ENCODE data around the gene BEND6.

The BEND6 gene

DNA sequence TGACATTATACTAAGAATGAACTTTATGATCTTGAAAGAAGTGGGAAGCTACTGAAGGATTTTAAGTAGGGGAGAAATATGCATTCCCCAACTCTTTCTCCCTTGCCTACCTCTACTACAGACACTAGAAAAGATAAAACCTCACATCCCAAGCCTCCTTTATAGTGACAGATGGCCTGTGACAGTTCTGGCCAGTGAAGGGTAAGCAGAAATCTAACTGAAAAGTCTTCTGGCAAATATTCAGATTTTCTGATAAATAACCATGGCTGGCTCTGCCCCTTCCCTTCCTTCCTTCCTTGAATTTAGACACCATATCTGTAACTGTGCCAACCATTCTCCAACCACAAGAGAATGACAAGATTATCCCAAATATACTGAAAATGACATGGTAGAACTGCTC lies 10.2 kb upstream of the BEND6 start:
- DNase-seq = peak; percentile 19 to 44

DNA sequence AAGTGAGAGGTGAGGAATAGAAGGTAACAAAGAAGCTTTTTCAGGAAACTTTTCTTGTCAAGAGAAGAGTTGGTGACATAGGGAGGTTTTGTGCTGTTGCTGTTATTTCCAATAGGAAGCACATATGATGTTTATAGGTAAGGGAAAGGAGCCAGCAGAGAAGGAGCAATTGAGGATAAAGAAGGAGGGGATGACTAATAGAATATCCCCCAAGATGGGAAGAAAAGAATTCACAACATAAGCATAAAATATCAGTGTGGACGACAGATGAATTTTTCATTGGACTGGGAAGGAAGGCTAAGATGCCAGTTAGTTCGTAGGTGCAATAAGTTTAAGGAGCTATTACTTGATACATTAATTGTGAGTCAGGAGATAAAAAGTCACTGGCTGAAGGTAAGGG lies 8.5 kb upstream of the BEND6 start:
- DNase-seq = no peak

GRCh38 chr6:56947924-56948323 lies 7.0 kb upstream of the BEND6 start:
- no peak for DNase-seq

GRCh38 chr6:56949265-56949664 lies 5.6 kb upstream of the BEND6 start:
- DNase-seq = no peak

DNA sequence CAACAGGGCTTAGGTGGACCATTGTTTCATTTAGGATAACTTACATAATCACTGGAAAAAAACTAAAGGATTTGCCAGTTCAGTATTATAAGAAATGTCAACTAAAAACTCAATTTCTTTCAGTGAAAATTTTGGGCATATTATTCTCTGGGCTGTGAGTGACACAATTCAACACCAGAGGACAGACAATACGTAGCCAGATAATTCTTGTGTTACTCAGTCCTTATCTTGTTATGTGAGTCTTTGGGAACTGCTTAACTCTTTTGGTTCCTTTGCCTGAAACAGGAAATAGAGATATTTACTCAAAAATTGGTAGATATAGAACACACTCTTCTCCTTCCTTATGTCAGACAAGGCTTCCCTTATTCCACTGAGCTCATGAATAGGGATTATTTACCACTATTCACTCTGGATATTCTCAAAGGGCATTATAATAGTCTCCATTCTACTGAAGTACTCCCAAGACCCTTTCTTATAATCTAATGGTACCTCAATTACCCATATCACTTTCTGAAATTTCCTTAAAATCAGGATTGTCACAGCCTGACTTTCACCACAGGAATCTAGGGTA lies 4.9 kb upstream of the BEND6 start:
- no peak for DNase-seq

DNA sequence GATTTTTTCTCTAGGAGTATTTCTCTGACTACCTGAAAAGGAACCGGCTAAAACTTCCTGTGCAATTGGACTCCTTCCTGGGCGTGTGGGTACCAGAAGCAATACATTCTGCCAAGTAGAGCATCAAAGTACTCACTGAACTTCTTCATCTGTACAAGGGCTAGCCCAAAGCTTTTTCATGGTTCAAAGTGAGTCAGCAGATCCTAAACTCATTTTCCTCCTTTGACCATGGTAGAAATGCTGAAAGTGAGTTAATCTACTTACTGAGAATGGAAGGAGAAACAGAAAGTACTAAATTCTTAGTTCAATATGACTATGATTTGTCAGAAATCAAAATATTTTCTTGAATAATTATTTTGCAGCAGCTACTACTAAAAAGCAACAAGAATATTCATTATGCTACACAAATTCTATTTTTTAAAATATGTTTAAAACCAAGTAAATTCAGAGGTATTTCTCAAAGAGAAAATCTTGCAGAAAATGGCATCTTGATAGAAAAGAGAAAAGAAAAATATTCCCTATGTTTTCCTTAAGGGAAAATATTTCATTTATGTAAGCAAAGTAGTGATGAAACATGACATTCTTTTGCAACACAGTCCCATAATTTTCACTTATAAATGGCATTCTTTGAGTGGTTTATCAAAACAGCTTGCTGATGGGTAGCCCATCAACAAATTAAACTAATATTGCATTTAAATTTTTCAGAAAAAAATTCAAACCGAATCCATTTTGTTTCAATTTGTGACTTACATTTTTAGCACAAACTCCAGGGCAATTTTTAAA lies 3.7 kb upstream of the BEND6 start:
- no peak for DNase-seq

DNA sequence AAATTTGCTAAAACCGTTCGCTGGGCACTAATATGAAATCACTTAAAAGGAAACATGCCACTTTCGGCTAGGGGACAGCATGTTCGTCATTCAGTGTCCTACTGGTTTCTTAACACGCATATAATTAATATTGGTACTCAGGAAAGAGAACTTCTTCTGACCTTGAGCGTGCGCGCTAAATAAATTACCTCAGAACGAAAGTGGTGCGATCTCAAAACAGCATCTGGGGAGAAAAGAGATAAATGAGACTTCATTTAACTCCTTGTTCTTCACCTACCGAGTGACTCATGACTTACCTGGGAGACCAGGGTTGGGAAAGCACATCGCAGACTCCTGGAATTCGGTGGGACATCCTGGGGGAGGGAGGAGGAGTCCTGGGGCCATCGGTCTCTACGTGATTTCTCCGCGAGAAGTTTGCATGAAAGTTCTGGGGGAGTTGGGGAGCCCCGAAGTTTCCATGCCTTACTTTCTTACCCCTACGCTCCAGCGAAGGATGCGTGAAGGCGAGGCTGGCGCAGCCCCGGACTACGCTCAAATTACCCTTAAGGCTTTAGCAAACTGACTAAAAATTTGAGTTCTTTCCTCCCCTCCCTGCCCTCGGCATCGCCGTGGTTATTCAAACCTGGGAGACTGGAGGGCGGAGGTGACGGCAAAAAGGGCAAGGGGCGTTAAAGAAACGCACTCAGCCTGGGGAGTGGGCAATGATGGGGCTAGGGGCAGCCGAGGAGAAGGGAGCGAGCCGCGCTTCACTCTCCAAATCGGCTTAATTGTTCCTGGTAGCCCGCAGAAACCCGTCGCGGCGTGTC lies 1.1 kb upstream of the BEND6 start:
- DNase-seq = peak in 1 of 2 experiments; percentile 43

DNA sequence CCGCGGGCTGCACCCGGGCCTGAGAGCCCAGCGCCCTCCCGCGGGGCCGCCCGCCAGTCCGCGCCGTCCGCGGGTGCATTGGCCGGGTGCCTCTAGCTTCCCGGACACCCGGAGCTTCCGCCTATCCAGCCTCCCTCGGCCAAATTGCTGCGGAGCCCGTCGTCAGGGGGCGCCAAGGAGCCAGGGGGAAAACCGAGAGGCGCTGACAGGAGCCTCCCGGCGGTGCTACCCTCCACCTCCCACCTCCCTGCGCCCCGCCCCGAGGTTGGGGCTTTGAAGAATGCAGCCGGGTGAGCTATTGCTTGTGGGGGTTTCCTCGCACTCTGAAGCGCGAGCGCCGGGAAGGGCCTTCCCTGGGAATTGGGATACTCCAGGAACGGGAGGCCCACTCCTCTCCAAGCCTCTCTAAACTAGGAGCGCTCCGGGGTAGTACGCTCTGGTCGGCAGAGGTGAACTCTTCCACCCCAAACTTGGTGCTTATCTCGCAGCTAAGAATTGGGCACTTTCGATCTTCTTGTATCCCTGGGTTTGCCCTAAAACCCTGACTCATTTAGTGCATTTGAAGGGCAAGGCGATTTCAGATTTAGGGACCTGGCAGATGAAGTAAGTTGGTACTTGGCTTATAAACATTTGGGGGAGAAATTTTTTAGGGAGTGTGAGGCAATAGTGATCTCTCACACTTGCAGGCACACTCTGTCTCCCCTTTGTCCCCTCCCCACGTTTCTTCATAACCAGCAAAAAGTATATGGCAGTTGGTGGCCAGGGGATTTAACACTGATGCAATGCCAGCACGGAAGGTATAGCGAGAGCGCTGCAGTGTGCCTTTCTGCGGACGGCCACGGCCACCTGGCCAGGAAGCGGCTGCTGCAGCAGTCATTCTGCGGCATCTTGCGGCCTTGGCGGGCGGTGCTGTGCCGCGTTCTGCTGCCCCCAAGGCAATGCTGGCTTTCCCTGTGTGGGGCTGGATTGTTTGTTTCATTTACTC lies 556 bp downstream of the BEND6 start:
- peak; percentile 73 to 85 for DNase-seq

GRCh38 chr6:56956491-56956890 lies 1.6 kb downstream of the BEND6 start:
- no peak for DNase-seq

- DNase-seq = no peak
Observed at GRCh38 chr6:56957856-56958255, 2.9 kb downstream of the BEND6 start.

- DNase-seq = no peak
Observed at GRCh38 chr6:56958481-56958880, 3.6 kb downstream of the BEND6 start.

DNA sequence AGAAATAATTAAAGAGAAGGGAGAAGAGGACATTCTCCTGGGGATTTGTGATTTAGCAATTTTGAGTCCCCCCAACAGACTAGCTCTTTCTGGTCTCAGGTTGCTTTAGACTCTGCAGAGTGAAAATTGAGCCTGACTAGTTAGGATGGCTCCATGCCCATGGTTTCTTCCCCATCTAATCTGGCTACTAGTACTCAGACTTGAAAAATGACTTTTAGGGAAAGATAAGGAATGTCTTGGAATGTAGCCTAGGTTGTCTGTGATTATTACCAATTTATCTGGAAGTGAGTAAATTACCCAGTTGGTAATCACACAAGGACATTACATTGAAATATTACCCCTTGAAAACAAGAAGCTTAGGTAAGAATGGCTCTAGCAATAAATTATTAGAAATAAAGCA lies 4.2 kb downstream of the BEND6 start:
- no peak for DNase-seq

DNA sequence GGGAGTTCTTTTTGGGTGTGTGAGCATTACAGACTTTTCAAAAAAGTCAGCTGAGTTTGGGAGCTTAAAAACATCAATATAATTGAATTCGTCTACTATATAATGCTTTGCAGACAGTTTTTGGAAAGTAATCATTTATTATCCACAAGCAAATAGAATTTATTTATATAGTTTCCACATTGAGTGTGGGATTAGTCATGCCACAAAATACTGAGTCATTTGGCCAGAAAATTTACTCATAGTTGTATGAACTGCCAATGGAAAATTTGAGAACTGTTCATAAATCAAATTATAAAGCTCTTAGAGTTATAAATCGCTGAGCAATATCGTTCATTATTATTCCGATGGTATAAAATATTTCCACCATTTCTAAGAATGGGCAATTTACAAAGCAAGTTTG lies 5.0 kb downstream of the BEND6 start:
- DNase-seq = no peak

DNA sequence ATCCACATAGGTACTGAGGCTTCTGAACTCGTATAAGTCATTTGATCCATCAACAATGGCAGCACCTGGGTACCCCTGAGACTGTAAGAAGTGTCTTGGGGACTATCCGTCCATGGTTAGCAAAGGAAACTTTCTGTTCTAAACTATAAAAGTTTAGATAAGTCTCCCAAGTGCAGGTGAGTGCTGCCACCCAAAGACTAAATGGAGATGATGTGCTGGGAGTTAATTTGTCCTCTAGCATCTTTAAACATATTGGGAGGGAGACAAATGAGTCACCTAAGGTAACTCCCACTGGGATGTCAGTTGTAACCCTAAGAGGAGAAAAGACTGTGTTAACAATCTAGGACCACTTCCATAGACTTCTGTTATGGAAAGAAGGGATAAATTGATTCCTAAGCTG lies 6.2 kb downstream of the BEND6 start:
- DNase-seq = no peak

GRCh38 chr6:56962441-56962840 lies 7.5 kb downstream of the BEND6 start:
- peak in 1 of 2 experiments; percentile 8 for DNase-seq

GRCh38 chr6:56963043-56963442 lies 8.1 kb downstream of the BEND6 start:
- DNase-seq = no peak

DNA sequence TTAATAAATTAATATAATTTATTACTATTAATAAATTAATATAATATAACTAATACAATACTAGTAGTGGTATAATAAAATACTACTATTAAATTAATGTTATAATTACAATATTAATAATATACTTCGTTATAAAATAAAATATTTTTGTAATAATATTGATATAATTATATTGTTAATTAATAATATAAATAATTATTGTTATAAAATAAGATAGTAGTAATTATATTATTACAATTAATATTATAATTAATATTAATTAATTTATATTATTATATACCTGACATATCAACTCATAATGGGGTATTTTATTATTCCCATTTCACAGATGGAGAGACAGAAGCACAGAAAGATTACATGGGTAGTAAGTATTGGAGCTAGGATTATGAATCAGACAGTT lies 8.9 kb downstream of the BEND6 start:
- no peak for DNase-seq

- DNase-seq = no peak
Observed at GRCh38 chr6:56965126-56965525, 10.2 kb downstream of the BEND6 start.

GRCh38 chr6:56970849-56971248 lies 15.9 kb downstream of the BEND6 start:
- no peak for DNase-seq

- DNase-seq = no peak
Observed at GRCh38 chr6:56977192-56977591, 22.3 kb downstream of the BEND6 start.

DNA sequence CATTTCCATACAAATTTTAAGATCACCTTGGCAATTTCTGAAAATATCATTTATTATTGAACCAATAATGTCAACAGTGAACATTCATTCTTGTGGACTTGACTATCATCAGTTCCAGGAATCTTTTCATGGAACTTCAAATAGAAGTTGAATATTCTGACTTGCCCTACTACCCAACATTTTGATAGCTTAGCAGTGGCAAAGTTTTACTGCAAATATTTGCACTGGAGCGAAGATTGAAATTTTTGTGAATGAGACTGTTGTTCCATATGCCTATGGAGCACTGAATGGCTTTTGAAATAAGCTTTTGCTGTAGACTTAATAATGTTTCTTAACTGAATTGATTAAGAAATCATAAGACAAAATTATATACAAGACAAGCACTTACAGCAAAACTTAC lies 23.6 kb downstream of the BEND6 start:
- no peak for DNase-seq

DNA sequence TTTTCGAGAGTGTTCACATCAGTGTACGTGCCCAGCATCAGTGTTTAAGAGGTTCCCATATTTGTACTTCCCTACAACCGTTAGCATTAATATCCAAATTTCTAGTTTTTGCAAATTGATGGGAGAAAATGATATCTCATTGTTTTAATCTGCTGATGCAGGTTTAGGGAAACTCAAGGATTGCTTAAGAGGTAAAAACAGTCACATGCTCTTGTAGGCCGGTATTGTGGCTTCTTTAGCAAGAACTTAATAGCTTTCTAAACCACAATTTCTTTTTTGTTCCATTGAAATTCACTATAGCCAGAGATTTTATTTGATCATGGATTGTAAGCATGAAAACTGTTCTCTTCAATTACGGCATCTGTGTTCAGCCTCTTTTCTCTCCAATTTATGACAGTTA lies 29.5 kb downstream of the BEND6 start:
- DNase-seq = no peak

DNA sequence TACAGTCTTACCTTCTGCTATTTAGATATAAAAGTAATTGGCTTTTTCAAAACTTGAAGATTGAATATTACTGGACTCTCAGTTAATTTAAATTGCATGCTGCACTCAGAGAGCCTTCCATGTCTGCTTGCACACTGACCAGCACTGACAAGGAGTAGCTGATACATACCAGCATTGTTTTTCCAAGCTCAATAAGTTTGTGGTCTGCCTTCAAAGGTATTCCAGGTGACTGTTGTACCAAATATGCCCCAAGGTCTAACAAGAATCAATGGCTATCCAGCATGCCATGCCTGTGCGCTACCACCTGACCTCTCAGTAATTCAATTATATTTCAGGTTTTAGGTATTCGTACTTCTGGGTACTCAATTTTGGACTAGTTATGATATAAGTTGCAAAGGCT lies 30.0 kb downstream of the BEND6 start:
- no peak for DNase-seq

Measured in NCI-H524 (cell line).